Measurements from ENCODE around the gene CLEC12A. TPM values are rescaled to one million over a fixed set of nuclear protein-coding genes. Genes with fewer than 3 reads are reported as not detected.
"Not testable (repeated sequence)": the region's sequence is repeated elsewhere in the genome, so short reads cannot be mapped to it uniquely, and the experiment has no call there.

The CLEC12A gene
- total and polyA plus RNA-seq, 2 donors from 2014 or later: 1.3 to 4.8 TPM

- Histone ChIP-seq H3K9me3 (ENCODE audit: control insufficient read depth in 2 of 3, insufficient read depth in 1 of 3, low read length in 3 of 3) (peaks cover 0 to 3% (median 0%) of the 10 kb centered on the region in 3 donors), H3K36me3 (ENCODE audit: control insufficient read depth in 2 of 3, insufficient read depth in 3 of 3, low read length in 3 of 3) (no peaks in the 10 kb centered on the region), H3K4me3 (ENCODE audit: low read length in 3 of 3) (no peak overlapping the region), H3K4me1 (ENCODE audit: control insufficient read depth in 2 of 3, insufficient read depth in 2 of 3, low read depth in 1 of 3, low read length in 3 of 3) (no peaks in the 10 kb centered on the region), H3K27me3 (ENCODE audit: control insufficient read depth, insufficient read depth, low read length) (no peaks in the 10 kb centered on the region), H3K27ac (ENCODE audit: low read depth in 2 of 2, low read length in 2 of 2) (no peak overlapping the region), H3K9ac (ENCODE audit: low read length in 3 of 3) (no peak overlapping the region)
- TF ChIP-seq, protein P1, sequence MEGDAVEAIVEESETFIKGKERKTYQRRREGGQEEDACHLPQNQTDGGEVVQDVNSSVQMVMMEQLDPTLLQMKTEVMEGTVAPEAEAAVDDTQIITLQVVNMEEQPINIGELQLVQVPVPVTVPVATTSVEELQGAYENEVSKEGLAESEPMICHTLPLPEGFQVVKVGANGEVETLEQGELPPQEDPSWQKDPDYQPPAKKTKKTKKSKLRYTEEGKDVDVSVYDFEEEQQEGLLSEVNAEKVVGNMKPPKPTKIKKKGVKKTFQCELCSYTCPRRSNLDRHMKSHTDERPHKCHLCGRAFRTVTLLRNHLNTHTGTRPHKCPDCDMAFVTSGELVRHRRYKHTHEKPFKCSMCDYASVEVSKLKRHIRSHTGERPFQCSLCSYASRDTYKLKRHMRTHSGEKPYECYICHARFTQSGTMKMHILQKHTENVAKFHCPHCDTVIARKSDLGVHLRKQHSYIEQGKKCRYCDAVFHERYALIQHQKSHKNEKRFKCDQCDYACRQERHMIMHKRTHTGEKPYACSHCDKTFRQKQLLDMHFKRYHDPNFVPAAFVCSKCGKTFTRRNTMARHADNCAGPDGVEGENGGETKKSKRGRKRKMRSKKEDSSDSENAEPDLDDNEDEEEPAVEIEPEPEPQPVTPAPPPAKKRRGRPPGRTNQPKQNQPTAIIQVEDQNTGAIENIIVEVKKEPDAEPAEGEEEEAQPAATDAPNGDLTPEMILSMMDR (IDR thresholded peaks at IDR 0.05; ENCODE audit: borderline replicate concordance, extremely low read depth, insufficient read depth): no peak
- FAIRE-seq: no peak
- intact Hi-C loops (cut with DNase I): no loop called here
- DNase-seq: no peak
Measured at GRCh38 chr12:9973949-9974348, 2.7 kb downstream of the CLEC12A start.

DNA sequence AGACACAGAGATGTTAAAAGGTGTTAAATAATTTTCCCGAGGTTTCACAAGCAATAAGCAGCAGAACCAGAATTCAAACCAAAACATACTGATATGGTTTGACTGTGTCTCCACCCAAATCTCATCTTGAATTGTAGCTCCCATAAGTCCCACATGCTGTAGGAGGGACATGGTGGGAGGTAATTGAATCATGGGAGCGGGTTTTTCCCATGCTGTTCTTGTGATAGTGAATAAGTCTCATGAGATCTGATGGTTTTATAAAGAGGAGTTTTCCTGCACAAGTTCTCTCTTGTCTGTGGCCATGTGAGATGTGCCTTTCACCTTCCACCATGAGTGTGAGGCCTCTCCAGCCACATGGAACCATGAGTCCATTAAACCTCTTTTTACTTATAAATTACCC is 3.5 kb downstream of the CLEC12A start:
- intact Hi-C loops (cut with DNase I); H3K4me3 ChIP-seq (ENCODE audit: low read length in 3 of 3); H3K9ac ChIP-seq (ENCODE audit: low read length in 3 of 3); H3K9me3 ChIP-seq (ENCODE audit: control insufficient read depth in 2 of 3, insufficient read depth in 1 of 3, low read length in 3 of 3); H3K27me3 ChIP-seq (ENCODE audit: control insufficient read depth, insufficient read depth, low read length); H3K36me3 ChIP-seq (ENCODE audit: control insufficient read depth in 2 of 3, insufficient read depth in 3 of 3, low read length in 3 of 3); FAIRE-seq; H3K27ac ChIP-seq (ENCODE audit: low read depth in 2 of 2, low read length in 2 of 2); DNase-seq; H3K4me1 ChIP-seq (ENCODE audit: control insufficient read depth in 2 of 3, insufficient read depth in 2 of 3, low read depth in 1 of 3, low read length in 3 of 3): not testable (repeated sequence)

DNA sequence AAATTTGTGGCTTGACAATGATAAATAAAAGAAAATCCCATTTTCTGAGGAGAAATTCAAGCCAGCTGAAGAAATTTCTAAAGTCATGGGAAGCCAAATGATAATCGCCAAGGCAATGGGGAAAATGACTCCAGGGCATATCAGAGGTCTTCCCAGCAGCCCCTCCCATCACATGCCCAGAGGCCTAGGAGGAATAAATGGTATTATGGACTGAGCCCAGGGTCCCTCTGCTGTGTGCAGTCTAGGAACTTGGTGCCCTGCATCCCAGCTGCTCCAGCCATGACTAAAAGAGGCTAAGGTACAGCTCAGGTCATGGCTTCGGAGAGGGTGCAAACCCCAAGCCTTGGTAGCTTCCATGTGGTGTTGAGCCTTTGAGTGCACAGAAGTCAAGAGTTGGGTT is 4.4 kb downstream of the CLEC12A start:
- DNase-seq (no peak), FAIRE-seq (no peak)
- Histone ChIP-seq H3K27me3 (ENCODE audit: control insufficient read depth, insufficient read depth, low read length) (no peaks in the 10 kb centered on the region), H3K36me3 (ENCODE audit: control insufficient read depth in 2 of 3, insufficient read depth in 3 of 3, low read length in 3 of 3) (no peaks in the 10 kb centered on the region), H3K27ac (ENCODE audit: low read depth in 2 of 2, low read length in 2 of 2) (no peak overlapping the region), H3K4me3 (ENCODE audit: low read length in 3 of 3) (no peak overlapping the region), H3K9me3 (ENCODE audit: control insufficient read depth in 2 of 3, insufficient read depth in 1 of 3, low read length in 3 of 3) (peaks cover 0 to 3% (median 0%) of the 10 kb centered on the region in 3 donors), H3K9ac (ENCODE audit: low read length in 3 of 3) (no peak overlapping the region), H3K4me1 (ENCODE audit: control insufficient read depth in 2 of 3, insufficient read depth in 2 of 3, low read depth in 1 of 3, low read length in 3 of 3) (no peaks in the 10 kb centered on the region)
- intact Hi-C loops (cut with DNase I): no loop called here
- TF ChIP-seq, protein P1 (IDR thresholded peaks at IDR 0.05; ENCODE audit: borderline replicate concordance, extremely low read depth, insufficient read depth): no peak

GRCh38 chr12:9976626-9977025 is 5.4 kb downstream of the CLEC12A start:
- H3K4me3 ChIP-seq (ENCODE audit: low read length in 3 of 3); FAIRE-seq; H3K4me1 ChIP-seq (ENCODE audit: control insufficient read depth in 2 of 3, insufficient read depth in 2 of 3, low read depth in 1 of 3, low read length in 3 of 3); intact Hi-C loops (cut with DNase I); H3K9ac ChIP-seq (ENCODE audit: low read length in 3 of 3); DNase-seq; H3K9me3 ChIP-seq (ENCODE audit: control insufficient read depth in 2 of 3, insufficient read depth in 1 of 3, low read length in 3 of 3); H3K27me3 ChIP-seq (ENCODE audit: control insufficient read depth, insufficient read depth, low read length); H3K36me3 ChIP-seq (ENCODE audit: control insufficient read depth in 2 of 3, insufficient read depth in 3 of 3, low read length in 3 of 3); H3K27ac ChIP-seq (ENCODE audit: low read depth in 2 of 2, low read length in 2 of 2): not testable (repeated sequence)

GRCh38 chr12:9977916-9978315 is 6.7 kb downstream of the CLEC12A start:
- no peak overlapping the region for H3K4me3 ChIP-seq (ENCODE audit: low read length in 3 of 3)
- H3K9ac ChIP-seq (ENCODE audit: low read length in 3 of 3): no peak overlapping the region
- H3K27ac ChIP-seq (ENCODE audit: low read depth in 2 of 2, low read length in 2 of 2): no peak overlapping the region
- intact Hi-C loops (cut with DNase I): no loop called here
- FAIRE-seq (peak; percentile 85), DNase-seq (no peak)
- H3K9me3 ChIP-seq (ENCODE audit: control insufficient read depth in 2 of 3, insufficient read depth in 1 of 3, low read length in 3 of 3): peaks cover 0 to 3% (median 0%) of the 10 kb centered on the region in 3 donors
- H3K36me3 ChIP-seq (ENCODE audit: control insufficient read depth in 2 of 3, insufficient read depth in 3 of 3, low read length in 3 of 3): no peaks in the 10 kb centered on the region
- H3K4me1 ChIP-seq (ENCODE audit: control insufficient read depth in 2 of 3, insufficient read depth in 2 of 3, low read depth in 1 of 3, low read length in 3 of 3): no peaks in the 10 kb centered on the region
- no peaks in the 10 kb centered on the region for H3K27me3 ChIP-seq (ENCODE audit: control insufficient read depth, insufficient read depth, low read length)
- TF ChIP-seq, protein P1 (IDR thresholded peaks at IDR 0.05; ENCODE audit: borderline replicate concordance, extremely low read depth, insufficient read depth): no peak

Measured in kidney (tissue), 14 donors.